Femur (tissue), 1 donor: ENCODE measurements around the gene MTCL1.

ENCODE experiments used
- DNase-seq: peaks from one replicate; pipeline ENCODE4 v3.0.0-alpha.2; 2017

The MTCL1 gene

GRCh38 chr18:8715599-8715998 lies 10.2 kb downstream of the MTCL1 start:
- no peak for DNase-seq

GRCh38 chr18:8717011-8717770 lies 11.8 kb downstream of the MTCL1 start:
- no peak for DNase-seq

- DNase-seq: no peak
These were observed 13.1 kb downstream of the MTCL1 start for GRCh38 chr18:8718401-8718913.

- no peak for DNase-seq
These were observed 13.8 kb downstream of the MTCL1 start for GRCh38 chr18:8719192-8719591.

- no peak for DNase-seq
These were observed 14.8 kb downstream of the MTCL1 start for GRCh38 chr18:8720141-8720540.

GRCh38 chr18:8721094-8721669 lies 15.8 kb downstream of the MTCL1 start:
- DNase-seq: no peak

- no peak for DNase-seq
These were observed 16.4 kb downstream of the MTCL1 start for GRCh38 chr18:8721716-8722115.

- DNase-seq: no peak
These were observed 17.8 kb downstream of the MTCL1 start for GRCh38 chr18:8722946-8723820.

GRCh38 chr18:8724452-8724851 lies 19.1 kb downstream of the MTCL1 start:
- DNase-seq: no peak

GRCh38 chr18:8726281-8726680 lies 20.9 kb downstream of the MTCL1 start:
- DNase-seq: no peak

- DNase-seq: no peak
These were observed 21.8 kb downstream of the MTCL1 start for GRCh38 chr18:8726963-8727705.

GRCh38 chr18:8730080-8730827 lies 24.9 kb downstream of the MTCL1 start:
- DNase-seq: peak; percentile 60

GRCh38 chr18:8732442-8733360 lies 27.3 kb downstream of the MTCL1 start:
- no peak for DNase-seq

- DNase-seq: no peak
These were observed 29.1 kb downstream of the MTCL1 start for GRCh38 chr18:8734496-8734895.

GRCh38 chr18:8735274-8735673 lies 29.9 kb downstream of the MTCL1 start:
- no peak for DNase-seq

- DNase-seq: no peak
These were observed 35.8 kb downstream of the MTCL1 start for GRCh38 chr18:8741117-8741516.

- no peak for DNase-seq
These were observed 36.2 kb downstream of the MTCL1 start for GRCh38 chr18:8741532-8741931.

- DNase-seq: no peak
These were observed 37.3 kb downstream of the MTCL1 start for GRCh38 chr18:8742387-8743361.

GRCh38 chr18:8744038-8744437 lies 38.7 kb downstream of the MTCL1 start:
- DNase-seq: no peak

- DNase-seq: no peak
These were observed 39.3 kb downstream of the MTCL1 start for GRCh38 chr18:8744656-8745055.
